HG03175 (cell line): Measurements from ENCODE around the gene PIK3R5.

Experiments
- ATAC-seq: cut with Tn5 transposase; IDR thresholded peaks from one replicate; pipeline ENCODE4 v1.9.1; 2021; ENCODE audit warnings: mild to moderate bottlenecking, moderate library complexity; ENCODE audit not compliant: unreplicated experiment

The PIK3R5 gene

GRCh38 chr17:8836821-8837562 lies 128.5 kb downstream of the PIK3R5 start:
- ATAC-seq, result no peak

- ATAC-seq, result no peak
Measured at GRCh38 chr17:8835631-8836364, 129.7 kb downstream of the PIK3R5 start.

GRCh38 chr17:8835106-8835505 lies 130.4 kb downstream of the PIK3R5 start:
- no peak for ATAC-seq

- no peak for ATAC-seq
Measured at GRCh38 chr17:8832711-8833352, 132.7 kb downstream of the PIK3R5 start.

- ATAC-seq, result no peak
Measured at GRCh38 chr17:8831234-8831849, 134.2 kb downstream of the PIK3R5 start.

GRCh38 chr17:8830141-8830540 lies 135.4 kb downstream of the PIK3R5 start:
- ATAC-seq, result no peak

GRCh38 chr17:8829036-8829941 lies 136.2 kb downstream of the PIK3R5 start:
- no peak for ATAC-seq
